Ishikawa (cell line): ENCODE results near the gene SLC2A3.

Experiments used
- EGR1 ChIP-seq: IDR thresholded peaks from 2 replicates; pipeline ENCODE4 v1.6.1; 2012
- EP300 ChIP-seq: IDR thresholded peaks from 2 replicates; pipeline ENCODE4 v1.6.1; 2012; ENCODE audit warnings: borderline replicate concordance
- NFIC ChIP-seq: IDR thresholded peaks from 2 replicates; pipeline ENCODE4 v1.6.1; 2012
- ZBTB7A ChIP-seq: IDR thresholded peaks from 2 replicates; pipeline ENCODE4 v1.6.1; 2012; ENCODE audit warnings: low read depth
- TF ChIP-seq, protein P1 (sequence below): IDR thresholded peaks from 2 replicates; pipeline ENCODE4 v1.6.1; 2012; ENCODE audit warnings: low read depth, mild to moderate bottlenecking
- TF ChIP-seq, protein P2 (sequence below): IDR thresholded peaks from 2 replicates; pipeline ENCODE4 v1.6.1; 2012

- no peak for TF ChIP-seq ZBTB7A
- TF ChIP-seq, protein P1, sequence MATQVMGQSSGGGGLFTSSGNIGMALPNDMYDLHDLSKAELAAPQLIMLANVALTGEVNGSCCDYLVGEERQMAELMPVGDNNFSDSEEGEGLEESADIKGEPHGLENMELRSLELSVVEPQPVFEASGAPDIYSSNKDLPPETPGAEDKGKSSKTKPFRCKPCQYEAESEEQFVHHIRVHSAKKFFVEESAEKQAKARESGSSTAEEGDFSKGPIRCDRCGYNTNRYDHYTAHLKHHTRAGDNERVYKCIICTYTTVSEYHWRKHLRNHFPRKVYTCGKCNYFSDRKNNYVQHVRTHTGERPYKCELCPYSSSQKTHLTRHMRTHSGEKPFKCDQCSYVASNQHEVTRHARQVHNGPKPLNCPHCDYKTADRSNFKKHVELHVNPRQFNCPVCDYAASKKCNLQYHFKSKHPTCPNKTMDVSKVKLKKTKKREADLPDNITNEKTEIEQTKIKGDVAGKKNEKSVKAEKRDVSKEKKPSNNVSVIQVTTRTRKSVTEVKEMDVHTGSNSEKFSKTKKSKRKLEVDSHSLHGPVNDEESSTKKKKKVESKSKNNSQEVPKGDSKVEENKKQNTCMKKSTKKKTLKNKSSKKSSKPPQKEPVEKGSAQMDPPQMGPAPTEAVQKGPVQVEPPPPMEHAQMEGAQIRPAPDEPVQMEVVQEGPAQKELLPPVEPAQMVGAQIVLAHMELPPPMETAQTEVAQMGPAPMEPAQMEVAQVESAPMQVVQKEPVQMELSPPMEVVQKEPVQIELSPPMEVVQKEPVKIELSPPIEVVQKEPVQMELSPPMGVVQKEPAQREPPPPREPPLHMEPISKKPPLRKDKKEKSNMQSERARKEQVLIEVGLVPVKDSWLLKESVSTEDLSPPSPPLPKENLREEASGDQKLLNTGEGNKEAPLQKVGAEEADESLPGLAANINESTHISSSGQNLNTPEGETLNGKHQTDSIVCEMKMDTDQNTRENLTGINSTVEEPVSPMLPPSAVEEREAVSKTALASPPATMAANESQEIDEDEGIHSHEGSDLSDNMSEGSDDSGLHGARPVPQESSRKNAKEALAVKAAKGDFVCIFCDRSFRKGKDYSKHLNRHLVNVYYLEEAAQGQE, result no peak
- TF ChIP-seq EP300, result no peak
- TF ChIP-seq, protein P2, sequence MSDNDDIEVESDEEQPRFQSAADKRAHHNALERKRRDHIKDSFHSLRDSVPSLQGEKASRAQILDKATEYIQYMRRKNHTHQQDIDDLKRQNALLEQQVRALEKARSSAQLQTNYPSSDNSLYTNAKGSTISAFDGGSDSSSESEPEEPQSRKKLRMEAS, result no peak
- TF ChIP-seq NFIC, result no peak
- no peak for TF ChIP-seq EGR1
These were observed 20.2 kb downstream of the SLC2A3 start for GRCh38 chr12:7915661-7916403.
